GM12874 (cell line): ENCODE measurements around the gene USF3.

Experiments used
- CTCF ChIP-seq: IDR thresholded peaks from 2 replicates; pipeline ENCODE4 v1.5.1; 2011; ENCODE audit warnings: low read depth, mild to moderate bottlenecking, control low read depth, low read length, moderate library complexity; ENCODE audit not compliant: insufficient read depth

The USF3 gene

GRCh38 chr3:113654310-113654709, 42.1 kb downstream of the USF3 start:
- no peak for TF ChIP-seq CTCF

- no peak for TF ChIP-seq CTCF
Observed at GRCh38 chr3:113649174-113649845, 47.1 kb downstream of the USF3 start.

GRCh38 chr3:113648524-113648923, 47.9 kb downstream of the USF3 start:
- no peak for TF ChIP-seq CTCF

- no peak for TF ChIP-seq CTCF
Observed at GRCh38 chr3:113643583-113643982, 52.9 kb downstream of the USF3 start.

- no peak for TF ChIP-seq CTCF
Observed at GRCh38 chr3:113638910-113639309, 57.5 kb downstream of the USF3 start.

GRCh38 chr3:113637756-113638155, 58.7 kb downstream of the USF3 start:
- TF ChIP-seq CTCF = no peak

- TF ChIP-seq CTCF = no peak
Observed at GRCh38 chr3:113634782-113635474, 61.5 kb downstream of the USF3 start.
